SKM-1 (cell line): ENCODE results near the gene MAD2L1.

Source experiments
- DNase-seq: peaks from one replicate; lab custom pipeline; 2025; ENCODE audit not compliant: unreplicated experiment; lab: John Stamatoyannopoulos, UW

MAD2L1 gene

DNA sequence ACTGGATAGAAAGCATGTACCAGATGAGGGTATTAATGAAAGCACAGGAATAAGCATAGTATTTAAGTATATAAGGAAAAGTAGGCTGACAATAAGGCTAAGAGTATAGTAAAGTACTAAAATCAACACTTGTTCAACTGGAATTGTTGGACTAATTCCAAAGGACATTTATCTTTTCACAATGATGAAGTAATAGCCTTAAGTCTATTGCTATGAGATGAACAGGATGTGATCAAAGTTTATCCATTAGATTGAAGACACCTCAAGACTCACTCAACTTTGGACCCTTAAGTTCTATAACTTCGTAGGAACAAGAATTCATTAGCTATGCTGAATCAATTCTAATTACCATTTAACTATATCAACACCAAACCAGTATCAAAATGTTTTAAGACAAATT is 7.6 kb downstream of the MAD2L1 start:
- DNase-seq = no peak

DNA sequence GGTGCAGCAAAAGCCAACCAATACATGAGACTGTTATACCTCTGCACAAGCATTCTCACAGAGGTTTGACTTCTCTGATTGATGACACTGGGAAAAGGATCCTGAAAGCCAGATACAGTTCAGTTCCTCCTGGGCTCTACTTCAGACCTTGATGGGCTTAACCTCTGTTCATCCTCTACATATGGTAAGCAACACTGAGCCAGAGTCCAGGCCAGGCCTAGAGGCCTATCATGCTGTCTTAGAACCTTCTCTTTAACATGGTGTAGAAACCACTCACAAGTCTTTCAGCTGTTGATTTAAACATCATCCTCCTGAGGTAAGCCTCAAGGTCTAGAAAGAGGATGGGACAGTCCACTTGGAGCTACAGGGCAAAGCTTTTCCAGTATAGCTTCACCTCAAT is 9.2 kb downstream of the MAD2L1 start:
- no peak for DNase-seq

DNA sequence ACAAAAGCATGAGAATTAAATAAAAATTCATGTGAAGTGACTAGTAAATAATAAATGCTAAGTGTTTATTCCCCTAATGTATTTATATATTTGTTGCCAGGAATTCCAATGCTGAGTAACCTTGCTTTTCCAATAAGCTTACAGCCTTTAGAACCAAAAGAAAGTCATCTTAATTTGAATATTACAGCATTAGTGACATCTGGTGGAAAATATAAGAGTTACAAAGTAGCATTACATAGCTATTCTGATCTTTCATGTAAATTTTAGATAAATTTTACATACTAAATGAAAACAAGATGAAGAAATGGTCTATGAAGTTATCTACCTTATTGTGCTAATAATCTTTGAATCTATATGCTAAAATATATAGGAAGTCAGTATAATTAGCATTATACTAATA is 10.4 kb downstream of the MAD2L1 start:
- no peak for DNase-seq

DNA sequence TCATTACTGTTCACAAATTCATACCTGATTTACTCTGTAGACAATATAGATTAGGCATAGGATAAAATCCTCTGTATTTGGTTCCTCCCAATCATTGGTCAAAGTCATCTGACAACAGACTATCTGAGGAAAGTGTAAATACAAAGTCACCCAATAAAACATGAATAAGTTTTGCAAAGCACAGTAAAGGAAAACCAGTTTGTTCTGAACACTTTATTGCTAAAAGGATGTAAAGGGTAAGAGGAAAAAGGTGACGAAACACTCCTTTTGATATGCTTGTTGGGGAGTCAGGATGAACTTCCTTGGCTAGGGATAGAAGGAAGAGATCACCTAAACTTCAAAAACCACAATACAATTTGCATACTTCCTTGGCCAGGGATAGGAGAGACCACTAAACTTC is 10.9 kb downstream of the MAD2L1 start:
- DNase-seq = no peak

DNA sequence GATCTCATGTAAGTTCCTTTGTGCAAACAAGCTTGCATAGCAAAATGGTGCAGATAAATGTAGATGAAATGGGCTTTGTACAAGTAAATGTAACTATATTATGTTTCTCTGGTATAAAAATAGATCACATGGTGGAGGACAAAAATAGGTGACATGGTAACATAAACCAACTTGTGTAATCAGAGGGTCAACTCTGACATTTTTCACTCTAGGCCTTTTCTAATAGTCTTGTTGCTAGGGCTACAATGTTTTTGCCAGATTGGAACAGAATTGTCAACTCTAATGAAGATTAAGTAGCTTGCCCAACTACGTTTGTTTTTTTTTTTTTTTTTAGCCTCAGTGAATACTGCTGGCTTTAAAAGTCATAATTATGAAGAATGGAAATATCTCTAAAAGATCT is 11.5 kb downstream of the MAD2L1 start:
- no peak for DNase-seq

DNA sequence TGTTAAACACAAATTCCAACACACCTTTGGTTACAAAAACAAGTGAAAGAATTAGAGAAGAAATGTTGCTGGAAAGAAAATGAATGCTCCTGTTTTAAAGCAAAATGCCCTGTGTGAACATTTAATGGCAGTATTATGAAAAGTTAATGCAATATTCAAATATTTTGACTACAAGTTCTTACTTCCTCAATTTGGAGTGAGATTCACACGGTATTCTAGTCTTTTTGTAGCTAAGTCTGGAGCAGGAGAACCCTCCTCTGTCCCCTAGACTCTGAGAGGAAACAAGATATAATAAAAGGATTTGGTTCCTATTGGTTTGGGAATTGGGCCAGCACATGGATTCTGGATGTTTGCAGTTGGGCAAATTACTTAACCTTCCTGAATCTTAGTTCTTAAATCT is 12.7 kb downstream of the MAD2L1 start:
- DNase-seq = no peak

DNA sequence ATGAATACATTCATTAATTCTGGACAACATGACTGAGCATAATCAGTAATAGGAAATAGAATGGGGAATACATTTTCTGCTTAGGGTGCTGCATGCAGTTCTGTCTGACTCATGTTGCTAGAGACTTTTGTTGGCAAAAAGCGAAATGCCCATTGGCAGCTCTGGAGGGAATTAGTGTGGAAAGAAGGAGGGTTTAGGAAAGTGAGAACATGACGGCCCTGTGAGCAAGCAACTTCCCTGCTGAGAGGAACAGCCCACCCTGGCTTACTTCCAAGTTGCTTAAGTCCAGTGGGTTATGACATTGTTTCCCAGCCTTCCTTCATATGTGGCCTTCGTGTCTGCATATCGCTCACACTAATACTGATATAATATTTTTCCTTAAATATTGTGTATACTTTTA is 13.8 kb downstream of the MAD2L1 start:
- no peak for DNase-seq

DNA sequence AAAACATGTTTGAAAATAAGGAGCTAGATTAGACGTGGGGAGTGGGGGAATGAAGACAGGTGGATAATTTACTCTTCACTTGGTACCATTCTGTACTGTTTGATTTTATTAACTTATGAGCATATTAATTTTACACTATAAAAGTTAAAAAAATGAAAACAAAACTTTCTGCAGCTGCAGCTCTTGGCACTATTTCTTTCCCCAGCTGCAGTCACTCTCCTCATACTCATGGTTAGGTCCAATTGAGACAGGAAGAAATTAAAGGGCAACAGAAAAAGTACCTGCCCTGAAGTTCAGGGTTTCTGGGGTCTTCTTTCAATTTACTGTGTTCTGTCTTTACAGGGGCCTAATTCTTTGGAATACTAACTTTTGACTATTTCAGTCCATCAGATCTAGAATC is 15.4 kb downstream of the MAD2L1 start:
- no peak for DNase-seq

DNA sequence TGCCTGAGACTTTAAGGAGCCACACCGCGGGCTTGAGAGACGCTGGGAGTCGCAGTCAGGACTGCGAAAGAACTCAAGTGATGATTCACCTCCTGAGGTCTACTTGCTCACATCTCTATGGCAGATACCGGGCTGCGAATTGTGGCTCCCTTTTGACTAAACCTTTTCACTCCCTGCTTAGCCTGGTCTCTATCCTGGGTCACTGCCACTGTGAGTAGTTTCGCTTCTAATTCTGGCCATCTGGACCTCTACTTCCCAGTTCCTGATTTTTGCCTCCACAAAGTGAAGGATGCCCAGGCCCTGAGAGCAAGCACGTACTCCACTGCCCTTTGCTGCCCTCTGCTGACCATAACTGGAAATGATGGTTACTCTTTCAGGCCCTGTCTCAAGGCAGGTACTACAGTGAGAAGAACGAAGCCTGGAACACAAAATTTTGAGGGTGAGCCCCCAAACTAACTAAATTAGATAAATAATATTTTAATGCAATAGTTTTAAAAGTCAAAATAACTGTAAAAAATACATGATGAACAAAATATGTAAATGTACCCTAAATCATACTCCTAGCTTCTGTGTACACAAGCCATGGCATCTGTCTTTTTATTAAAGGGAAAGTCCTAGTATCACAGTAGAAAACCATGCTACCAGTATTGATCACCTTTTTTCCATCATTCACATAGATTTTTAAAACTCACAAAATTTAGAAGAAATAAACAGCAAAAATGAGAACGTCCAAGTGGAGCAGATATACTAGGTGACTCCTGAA is 16.7 kb downstream of the MAD2L1 start:
- peak; percentile 42 for DNase-seq

DNA sequence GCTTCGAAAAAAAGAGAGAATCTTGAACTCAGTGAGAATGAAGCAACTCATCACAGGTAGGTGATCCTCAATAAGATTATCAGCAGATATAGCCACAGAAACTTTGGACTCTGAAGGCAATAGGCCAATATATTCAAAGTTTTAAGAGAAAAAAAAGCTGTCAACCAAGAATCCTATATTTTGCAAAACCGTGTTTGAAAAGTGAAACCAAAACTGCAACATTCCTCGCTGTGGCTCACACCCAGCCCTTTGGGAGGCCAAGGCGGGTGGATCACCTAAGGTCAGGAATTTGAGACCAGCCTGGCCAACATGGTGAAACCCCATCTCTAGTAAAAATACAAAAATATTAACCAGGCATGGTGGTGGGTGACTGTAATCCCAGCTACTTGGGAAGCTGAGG is 22.8 kb downstream of the MAD2L1 start:
- no peak for DNase-seq

DNA sequence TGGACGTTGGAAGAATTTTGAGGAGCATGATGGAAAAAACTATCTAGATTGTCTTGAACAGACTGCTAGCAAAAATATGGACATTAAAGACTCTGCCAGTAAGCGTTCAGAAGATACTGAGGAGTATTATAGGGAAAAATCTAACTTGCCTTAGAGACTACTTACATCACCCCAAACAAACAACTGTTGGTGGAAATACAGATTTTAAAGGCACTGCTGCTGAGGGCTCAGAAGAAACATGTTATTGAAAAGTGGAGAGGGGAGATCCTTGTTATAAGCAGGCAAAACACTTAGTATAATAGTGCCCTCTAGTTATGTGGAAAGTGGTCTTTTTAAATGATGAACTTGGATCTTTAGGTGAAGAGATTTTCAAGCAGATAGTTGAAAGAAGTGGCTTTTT is 29.2 kb downstream of the MAD2L1 start:
- no peak for DNase-seq

DNA sequence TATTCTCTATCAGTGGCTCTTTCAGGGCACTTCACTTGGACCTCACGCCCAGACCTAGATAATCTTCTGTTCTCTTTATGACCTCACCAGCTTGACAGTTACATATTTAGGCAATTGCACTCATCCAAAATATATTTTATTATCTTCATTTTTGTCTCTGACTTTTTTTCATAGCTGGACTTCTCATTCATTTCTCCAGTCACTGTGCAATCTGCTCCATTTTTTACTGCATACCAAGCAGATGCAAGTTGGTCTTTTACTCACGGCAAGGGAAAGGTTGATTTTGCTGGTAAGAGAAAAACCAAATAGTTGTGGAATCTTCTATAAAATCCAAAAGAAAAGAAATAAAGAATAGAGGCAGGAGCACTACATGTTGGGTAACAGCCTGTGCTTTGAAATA is 31.7 kb downstream of the MAD2L1 start:
- no peak for DNase-seq

DNA sequence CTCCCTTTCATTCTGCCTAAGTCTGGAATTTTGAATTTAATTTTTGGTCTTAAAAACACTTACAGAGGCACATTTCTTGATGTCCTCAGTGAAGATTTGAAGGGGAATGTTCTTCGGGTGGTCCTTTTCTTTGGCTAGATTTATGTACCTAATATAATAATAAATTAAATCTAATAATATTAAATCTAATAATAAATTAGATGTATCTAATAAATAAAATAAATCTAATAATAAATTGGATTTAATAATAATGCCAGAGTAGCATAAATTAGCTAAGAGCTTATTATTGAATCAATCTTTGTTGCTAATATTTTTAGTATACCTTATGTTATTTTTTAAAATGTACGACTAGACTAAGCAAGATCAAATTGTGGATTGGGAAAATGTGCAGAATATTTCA is 39.8 kb downstream of the MAD2L1 start:
- no peak for DNase-seq

DNA sequence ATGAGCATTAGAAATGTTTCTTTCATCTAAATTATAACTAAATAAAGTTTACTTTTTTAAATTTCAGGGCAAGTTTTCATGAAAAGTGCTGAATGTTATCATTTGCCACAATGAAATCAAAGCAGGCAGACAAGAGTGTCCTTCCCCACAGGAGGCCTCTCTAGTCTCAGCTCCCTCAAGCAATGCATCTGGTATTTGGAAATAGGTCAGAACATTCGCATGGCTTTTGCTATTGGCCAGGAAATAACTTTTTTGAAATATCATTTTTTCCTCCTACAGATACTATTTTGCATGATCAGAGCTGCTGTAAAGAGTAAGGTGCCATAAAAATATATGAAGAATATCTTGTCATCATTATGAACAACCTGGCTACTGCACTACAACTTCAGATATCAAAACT is 41.1 kb downstream of the MAD2L1 start:
- no peak for DNase-seq

DNA sequence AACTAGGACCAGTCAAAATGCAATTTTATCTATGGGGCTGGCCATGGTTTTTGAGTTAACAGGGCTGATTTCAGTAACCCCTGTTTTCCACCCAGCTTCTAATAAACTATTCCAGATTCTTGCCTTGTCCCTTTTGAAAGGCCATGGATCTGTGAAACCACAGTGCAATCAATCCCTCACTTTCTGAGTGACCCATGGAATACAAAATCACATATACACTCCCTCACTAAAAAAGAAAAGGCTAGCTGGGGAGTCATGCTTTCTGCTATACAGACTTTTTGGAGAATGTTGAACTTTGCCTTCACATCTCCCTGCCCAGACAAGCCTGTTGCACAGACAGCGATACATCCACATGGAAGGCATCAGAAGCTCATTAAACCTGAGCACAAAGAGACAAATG is 47.9 kb downstream of the MAD2L1 start:
- no peak for DNase-seq

DNA sequence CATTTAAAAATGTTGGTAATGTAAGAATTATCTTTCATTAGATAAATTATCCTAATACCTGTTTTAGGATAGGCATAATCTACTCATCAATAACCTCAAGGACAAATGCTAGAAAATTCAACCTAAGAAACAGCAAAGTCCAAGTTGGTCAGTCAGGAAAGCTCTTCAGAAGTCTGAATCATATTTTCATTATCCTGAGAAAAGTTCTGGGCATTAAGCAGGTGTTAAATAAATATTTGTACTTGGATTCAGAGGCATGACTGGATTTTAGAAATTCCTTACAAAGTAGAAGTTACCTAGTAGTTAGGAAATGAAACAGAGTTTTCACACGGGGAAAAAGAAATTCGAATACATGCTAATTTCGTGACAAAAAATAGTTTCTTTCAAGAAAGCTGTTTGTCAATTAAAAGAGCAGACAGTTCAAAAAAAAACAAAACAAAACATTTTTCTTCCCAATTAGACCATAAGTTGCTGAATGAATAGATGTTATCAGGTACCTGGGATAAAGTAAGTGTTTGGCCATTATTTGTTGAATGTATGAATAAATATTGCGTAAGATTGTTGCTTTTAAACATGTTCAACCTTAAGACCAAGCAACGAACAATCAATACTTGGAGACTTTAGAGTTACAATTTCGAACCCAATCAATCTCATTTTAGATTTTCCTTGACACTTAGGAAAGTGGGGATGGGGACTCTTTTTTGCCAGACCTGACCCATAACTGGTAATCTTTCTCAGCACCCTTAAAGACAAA is 48.5 kb downstream of the MAD2L1 start:
- DNase-seq = no peak

DNA sequence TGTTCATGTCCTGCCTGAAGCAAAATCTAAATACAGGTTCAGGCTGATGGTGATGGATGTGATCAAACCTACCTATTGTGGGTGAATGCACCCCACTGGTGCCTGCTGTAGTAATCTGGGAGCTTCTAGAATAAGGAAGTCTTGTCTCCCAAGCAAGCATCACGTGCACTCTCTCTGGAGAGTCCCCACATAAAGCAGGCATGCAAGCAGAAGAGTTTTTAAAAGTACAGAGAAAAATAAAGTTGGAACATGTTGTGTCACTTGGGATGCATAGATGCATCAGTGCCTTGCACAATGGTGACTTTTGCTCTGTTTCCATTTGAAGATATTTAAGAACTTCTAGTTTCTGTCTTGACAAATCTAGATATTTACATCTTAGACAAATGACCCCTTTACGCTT is 54.9 kb downstream of the MAD2L1 start:
- no peak for DNase-seq

DNA sequence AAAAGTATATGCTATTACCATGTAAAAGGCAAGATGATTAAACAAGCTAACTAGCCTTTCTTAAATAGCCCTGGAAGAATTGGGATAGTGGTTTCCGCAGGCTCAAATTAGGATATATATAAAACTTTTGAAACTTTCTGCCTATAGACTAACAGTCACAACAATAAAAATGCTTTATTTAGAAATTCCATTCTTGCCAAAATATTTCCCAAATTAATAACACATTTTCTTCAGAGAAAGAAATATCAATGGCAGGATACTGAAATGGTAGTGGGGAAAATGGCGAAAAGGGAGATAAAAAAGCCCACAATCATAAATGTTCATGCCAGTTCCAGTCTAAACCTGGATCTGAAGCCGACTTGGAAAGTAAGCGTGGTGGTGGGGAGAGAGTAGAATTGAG is 56.0 kb downstream of the MAD2L1 start:
- no peak for DNase-seq

DNA sequence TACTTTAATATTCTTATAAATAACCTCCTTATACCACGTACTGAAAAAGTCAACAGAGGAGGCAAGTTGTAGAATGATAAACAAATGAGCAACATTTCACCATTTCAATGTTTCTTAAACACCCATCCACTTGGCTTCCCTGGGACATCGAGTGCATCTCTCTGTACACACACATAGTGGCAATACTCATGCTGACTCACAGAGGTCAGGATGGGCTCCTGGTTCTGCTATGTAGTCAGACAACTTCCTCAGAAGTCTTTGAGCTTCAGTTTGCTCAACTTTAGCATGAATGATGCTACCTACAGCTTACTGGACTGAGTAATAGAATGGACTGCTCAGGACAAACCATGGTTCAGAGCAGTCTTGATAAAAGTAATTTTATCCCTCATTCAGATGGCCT is 56.9 kb downstream of the MAD2L1 start:
- DNase-seq = no peak

DNA sequence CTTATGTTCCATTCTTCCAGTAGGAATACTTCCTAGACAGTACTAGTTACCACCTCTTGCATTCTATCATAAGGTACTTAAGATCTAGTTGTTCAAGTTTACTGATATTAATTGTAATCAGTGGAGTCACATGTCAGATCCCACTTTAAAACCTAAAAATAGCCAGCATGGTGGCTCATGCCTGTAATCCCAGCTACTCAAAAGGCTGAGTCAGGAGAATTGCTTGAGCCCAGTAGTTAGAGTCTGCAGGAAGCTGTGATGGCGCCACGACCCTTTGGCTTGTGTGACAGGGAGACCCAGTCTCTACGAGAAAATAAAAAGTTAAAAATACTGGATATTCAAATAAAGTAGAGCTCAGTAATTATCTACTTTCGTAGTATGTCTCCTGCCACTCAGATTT is 57.7 kb downstream of the MAD2L1 start:
- no peak for DNase-seq

DNA sequence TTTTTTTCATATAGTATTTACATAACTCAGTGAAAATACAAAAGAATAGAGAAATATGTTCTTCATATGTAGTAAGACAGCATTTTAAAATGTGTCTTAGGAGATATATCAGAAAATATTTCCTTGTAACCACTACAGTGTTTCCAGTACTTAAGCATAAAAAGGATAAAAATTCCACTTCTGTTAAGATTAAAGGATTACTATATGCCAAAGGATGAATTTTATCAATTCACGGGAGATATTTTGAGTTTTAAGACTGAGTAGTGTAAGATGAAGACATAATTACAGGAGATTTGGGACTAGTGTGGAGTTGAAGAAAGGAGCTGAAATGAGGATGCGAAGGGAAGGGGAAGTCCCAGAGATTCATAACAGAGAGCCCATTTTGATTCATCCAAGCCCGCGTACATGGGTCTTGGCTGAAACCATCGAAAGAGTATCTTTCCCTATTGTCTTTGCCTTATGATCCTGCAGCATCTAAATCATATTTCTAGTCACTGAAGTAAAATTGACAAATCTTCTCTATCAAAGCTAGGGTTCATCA is 58.7 kb downstream of the MAD2L1 start:
- no peak for DNase-seq

DNA sequence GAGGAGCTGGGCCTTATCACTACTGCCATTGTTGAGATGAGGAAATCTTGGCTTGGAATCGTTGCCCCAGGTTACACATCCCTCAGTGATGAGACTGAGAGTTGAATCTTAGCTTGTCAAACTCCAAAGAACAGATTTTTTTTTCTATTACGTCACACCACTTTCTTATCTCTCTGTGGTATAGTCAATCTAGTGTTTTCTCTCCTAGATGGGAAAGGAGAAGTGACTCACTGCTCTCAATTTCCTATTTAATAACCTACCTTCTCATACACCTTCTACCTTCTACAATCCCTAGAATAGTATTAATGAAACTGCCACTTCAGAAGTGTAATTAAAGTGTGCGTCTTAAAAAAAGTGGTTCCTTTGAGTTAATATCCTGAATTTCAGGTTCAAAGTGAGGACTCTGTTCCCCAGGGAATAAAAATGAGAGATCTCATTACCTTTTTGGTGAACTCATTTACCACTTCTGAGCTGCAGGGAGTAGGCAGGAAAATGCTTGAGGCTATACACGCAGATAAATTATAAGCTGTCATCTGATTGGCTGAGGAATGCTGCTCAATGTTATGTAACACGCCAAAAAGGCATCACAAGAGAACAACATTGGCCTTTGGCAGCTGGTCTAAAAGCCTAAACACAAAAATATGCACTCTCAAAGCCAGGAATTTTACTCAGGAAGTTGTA is 59.3 kb downstream of the MAD2L1 start:
- no peak for DNase-seq
